HEK293T (cell line): ENCODE data around the gene PROK1.

ENCODE experiments used
- ARNT ChIP-seq: fragments of 450-650 bp; IDR thresholded peaks from 2 replicates; pipeline ENCODE4 v1.6.1; 2017; ENCODE audit warnings: mild to moderate bottlenecking
- BHLHE40 ChIP-seq: fragments of 450-650 bp; IDR thresholded peaks from 2 replicates; pipeline ENCODE4 v1.6.1; 2016; ENCODE audit warnings: mild to moderate bottlenecking, moderate library complexity, borderline replicate concordance
- CTBP1 ChIP-seq: fragments of 450-650 bp; IDR thresholded peaks from 2 replicates; pipeline ENCODE4 v1.6.1; 2016; ENCODE audit warnings: borderline replicate concordance
- ELF4 ChIP-seq: fragments of 450-650 bp; IDR thresholded peaks from 2 replicates; pipeline ENCODE4 v1.6.1; 2017; ENCODE audit warnings: antibody characterized with exemption
- FOXA1 ChIP-seq: fragments of 450-650 bp; IDR thresholded peaks from 2 replicates; pipeline ENCODE4 v1.6.1; 2016; ENCODE audit warnings: mild to moderate bottlenecking
- FOXK2 ChIP-seq: fragments of 450-650 bp; IDR thresholded peaks from 2 replicates; pipeline ENCODE4 v1.6.1; 2016; ENCODE audit warnings: mild to moderate bottlenecking
- HDGF ChIP-seq: fragments of 450-650 bp; IDR thresholded peaks from 2 replicates; pipeline ENCODE4 v1.6.1; 2017; ENCODE audit warnings: antibody characterized with exemption, borderline replicate concordance
- L3MBTL2 ChIP-seq: fragments of 450-650 bp; conservative IDR thresholded peaks from 2 replicates; pipeline ENCODE4 v1.6.1; 2016; ENCODE audit warnings: mild to moderate bottlenecking
- PKNOX1 ChIP-seq: fragments of 450-650 bp; IDR thresholded peaks from 2 replicates; pipeline ENCODE4 v1.6.1; 2016
- SP1 ChIP-seq: fragments of 450-650 bp; IDR thresholded peaks from 2 replicates; pipeline ENCODE4 v1.6.1; 2017
- SUZ12 ChIP-seq: fragments of 450-650 bp; IDR thresholded peaks from 2 replicates; pipeline ENCODE4 v1.6.1; 2016; ENCODE audit warnings: mild to moderate bottlenecking
- TARDBP ChIP-seq: fragments of 450-650 bp; IDR thresholded peaks from 2 replicates; pipeline ENCODE4 v1.6.1; 2016
- ZNF384 ChIP-seq: fragments of 450-650 bp; IDR thresholded peaks from 2 replicates; pipeline ENCODE4 v1.6.1; 2016

- TF ChIP-seq TARDBP, result no peak
- TF ChIP-seq L3MBTL2, result no peak
- no peak for TF ChIP-seq SP1
- no peak for TF ChIP-seq SUZ12
- TF ChIP-seq HDGF, result no peak
- TF ChIP-seq ARNT, result no peak
- no peak for TF ChIP-seq FOXK2
- TF ChIP-seq FOXA1, result no peak
- TF ChIP-seq BHLHE40, result no peak
- TF ChIP-seq CTBP1, result no peak
- no peak for TF ChIP-seq PKNOX1
- TF ChIP-seq ZNF384, result no peak
- TF ChIP-seq ELF4, result no peak
These were observed 29.8 kb upstream of the PROK1 start for GRCh38 chr1:110420874-110421793.
